GM23338 (cell line): ENCODE measurements around the gene HOXD1.

Experiments used
- EZH2phosphoT487 ChIP-seq: fragments of 200-600 bp; sonication (generic); IDR thresholded peaks from one replicate; pipeline ENCODE4 v1.8.1; 2018; ENCODE audit warnings: antibody characterized with exemption; ENCODE audit not compliant: unreplicated experiment
- TF ChIP-seq, protein P1 (sequence below), 2 experiments: fragments of 200-600 bp in 1 of 2; sonication (generic) in 1 of 2; conservative IDR thresholded peaks; 2 replicates each; pipeline versions ENCODE4 v1.5.1 to v1.6.1; 2016 to 2017; ENCODE audit warnings: antibody characterized with exemption in 2 of 2, low read depth in 2 of 2, mild to moderate bottlenecking in 2 of 2, moderate library complexity in 1 of 2
- TF ChIP-seq, protein P2 (sequence below): fragments of 250-450 bp; sonication (Bioruptor Pico); IDR thresholded peaks from 2 replicates; pipeline ENCODE4 v1.5.0; 2020; ENCODE audit warnings: mild to moderate bottlenecking, moderate library complexity

DNA sequence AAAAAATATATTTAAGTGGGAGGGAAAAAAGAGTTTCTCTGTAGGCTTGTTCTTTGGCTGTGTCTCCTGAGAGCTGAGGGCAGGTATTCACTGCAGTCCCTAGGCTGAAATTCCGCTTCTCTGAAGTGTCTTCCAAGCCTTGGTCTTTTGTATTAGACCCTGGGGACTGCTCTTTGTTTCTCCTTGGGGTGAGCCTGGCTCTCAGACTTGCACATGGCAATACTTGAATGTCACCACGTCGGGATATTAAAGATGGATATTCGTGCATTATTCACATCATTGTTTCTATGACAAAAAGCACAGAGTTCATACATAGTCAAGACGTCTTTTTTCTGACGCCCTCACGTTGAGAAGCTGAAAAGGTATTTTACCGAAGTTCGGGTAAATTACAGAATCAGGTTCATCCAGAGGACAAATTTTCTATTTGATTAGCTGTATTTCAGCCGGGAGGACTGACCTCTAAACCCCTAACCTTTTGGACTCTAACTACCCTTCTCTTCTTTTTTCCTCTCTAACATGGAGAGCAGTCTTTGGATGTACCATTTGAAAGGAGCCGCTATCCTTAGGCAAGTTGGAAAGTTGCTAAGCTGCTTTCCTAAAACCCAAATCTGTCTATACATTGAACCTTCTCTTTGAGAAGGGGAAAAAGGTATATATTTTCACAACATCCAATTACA lies 33.8 kb upstream of the HOXD1 start:
- TF ChIP-seq, protein P1, sequence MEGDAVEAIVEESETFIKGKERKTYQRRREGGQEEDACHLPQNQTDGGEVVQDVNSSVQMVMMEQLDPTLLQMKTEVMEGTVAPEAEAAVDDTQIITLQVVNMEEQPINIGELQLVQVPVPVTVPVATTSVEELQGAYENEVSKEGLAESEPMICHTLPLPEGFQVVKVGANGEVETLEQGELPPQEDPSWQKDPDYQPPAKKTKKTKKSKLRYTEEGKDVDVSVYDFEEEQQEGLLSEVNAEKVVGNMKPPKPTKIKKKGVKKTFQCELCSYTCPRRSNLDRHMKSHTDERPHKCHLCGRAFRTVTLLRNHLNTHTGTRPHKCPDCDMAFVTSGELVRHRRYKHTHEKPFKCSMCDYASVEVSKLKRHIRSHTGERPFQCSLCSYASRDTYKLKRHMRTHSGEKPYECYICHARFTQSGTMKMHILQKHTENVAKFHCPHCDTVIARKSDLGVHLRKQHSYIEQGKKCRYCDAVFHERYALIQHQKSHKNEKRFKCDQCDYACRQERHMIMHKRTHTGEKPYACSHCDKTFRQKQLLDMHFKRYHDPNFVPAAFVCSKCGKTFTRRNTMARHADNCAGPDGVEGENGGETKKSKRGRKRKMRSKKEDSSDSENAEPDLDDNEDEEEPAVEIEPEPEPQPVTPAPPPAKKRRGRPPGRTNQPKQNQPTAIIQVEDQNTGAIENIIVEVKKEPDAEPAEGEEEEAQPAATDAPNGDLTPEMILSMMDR (conservative IDR thresholded peaks at IDR 0.05; ENCODE audit: low read depth in 2 of 2) = no peak
- TF ChIP-seq, protein P2, sequence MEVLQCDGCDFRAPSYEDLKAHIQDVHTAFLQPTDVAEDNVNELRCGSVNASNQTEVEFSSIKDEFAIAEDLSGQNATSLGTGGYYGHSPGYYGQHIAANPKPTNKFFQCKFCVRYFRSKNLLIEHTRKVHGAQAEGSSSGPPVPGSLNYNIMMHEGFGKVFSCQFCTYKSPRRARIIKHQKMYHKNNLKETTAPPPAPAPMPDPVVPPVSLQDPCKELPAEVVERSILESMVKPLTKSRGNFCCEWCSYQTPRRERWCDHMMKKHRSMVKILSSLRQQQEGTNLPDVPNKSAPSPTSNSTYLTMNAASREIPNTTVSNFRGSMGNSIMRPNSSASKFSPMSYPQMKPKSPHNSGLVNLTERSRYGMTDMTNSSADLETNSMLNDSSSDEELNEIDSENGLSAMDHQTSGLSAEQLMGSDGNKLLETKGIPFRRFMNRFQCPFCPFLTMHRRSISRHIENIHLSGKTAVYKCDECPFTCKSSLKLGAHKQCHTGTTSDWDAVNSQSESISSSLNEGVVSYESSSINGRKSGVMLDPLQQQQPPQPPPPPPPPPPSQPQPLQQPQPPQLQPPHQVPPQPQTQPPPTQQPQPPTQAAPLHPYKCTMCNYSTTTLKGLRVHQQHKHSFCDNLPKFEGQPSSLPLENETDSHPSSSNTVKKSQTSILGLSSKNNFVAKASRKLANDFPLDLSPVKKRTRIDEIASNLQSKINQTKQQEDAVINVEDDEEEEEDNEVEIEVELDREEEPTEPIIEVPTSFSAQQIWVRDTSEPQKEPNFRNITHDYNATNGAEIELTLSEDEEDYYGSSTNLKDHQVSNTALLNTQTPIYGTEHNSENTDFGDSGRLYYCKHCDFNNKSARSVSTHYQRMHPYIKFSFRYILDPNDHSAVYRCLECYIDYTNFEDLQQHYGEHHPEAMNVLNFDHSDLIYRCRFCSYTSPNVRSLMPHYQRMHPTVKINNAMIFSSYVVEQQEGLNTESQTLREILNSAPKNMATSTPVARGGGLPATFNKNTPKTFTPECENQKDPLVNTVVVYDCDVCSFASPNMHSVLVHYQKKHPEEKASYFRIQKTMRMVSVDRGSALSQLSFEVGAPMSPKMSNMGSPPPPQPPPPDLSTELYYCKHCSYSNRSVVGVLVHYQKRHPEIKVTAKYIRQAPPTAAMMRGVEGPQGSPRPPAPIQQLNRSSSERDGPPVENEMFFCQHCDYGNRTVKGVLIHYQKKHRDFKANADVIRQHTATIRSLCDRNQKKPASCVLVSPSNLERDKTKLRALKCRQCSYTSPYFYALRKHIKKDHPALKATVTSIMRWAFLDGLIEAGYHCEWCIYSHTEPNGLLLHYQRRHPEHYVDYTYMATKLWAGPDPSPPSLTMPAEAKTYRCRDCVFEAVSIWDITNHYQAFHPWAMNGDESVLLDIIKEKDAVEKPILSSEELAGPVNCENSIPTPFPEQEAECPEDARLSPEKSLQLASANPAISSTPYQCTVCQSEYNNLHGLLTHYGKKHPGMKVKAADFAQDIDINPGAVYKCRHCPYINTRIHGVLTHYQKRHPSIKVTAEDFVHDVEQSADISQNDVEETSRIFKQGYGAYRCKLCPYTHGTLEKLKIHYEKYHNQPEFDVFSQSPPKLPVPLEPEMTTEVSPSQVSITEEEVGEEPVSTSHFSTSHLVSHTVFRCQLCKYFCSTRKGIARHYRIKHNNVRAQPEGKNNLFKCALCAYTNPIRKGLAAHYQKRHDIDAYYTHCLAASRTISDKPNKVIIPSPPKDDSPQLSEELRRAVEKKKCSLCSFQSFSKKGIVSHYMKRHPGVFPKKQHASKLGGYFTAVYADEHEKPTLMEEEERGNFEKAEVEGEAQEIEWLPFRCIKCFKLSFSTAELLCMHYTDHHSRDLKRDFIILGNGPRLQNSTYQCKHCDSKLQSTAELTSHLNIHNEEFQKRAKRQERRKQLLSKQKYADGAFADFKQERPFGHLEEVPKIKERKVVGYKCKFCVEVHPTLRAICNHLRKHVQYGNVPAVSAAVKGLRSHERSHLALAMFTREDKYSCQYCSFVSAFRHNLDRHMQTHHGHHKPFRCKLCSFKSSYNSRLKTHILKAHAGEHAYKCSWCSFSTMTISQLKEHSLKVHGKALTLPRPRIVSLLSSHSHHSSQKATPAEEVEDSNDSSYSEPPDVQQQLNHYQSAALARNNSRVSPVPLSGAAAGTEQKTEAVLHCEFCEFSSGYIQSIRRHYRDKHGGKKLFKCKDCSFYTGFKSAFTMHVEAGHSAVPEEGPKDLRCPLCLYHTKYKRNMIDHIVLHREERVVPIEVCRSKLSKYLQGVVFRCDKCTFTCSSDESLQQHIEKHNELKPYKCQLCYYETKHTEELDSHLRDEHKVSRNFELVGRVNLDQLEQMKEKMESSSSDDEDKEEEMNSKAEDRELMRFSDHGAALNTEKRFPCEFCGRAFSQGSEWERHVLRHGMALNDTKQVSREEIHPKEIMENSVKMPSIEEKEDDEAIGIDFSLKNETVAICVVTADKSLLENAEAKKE (CRISPR knock-in tag) = no peak
- TF ChIP-seq EZH2phosphoT487 = no peak
